Right cardiac atrium (tissue), 5 donors: ENCODE data around the gene PDCD1LG2. TPM values are rescaled to one million over a fixed set of nuclear protein-coding genes. Genes with fewer than 3 reads are reported as not detected.

Experiments used
- ATAC-seq, 2 donors: fragments of 200-7000 bp; cut with Tn5 transposase; one replicate each; pipeline versions ENCODE4 v1.8.0 to v1.9.1; 2020; ENCODE audit warnings: moderate library complexity in 2 of 2, mild to moderate bottlenecking in 1 of 2
- DNase-seq, 3 donors: peaks; one replicate each; pipeline ENCODE4 v3.0.0-alpha.2; 2020
- H3K27ac ChIP-seq: one replicate; pipeline ENCODE4 v1.5.1; 2013; ENCODE audit warnings: mild to moderate bottlenecking, low read length, control low read depth, moderate library complexity
- H3K27me3 ChIP-seq: one replicate; pipeline ENCODE4 v1.6.1; 2013; ENCODE audit not compliant: control insufficient read depth, insufficient read depth
- H3K4me1 ChIP-seq: one replicate; pipeline ENCODE4 v1.6.1; 2013; ENCODE audit warnings: low read length; ENCODE audit not compliant: control insufficient read depth, insufficient read depth
- H3K4me3 ChIP-seq: one replicate; pipeline ENCODE4 v1.5.1; 2013; ENCODE audit warnings: low read length, control low read depth
- H3K9me3 ChIP-seq: one replicate; pipeline ENCODE4 v1.6.1; 2013; ENCODE audit warnings: low read length; ENCODE audit not compliant: control insufficient read depth
- WGBS: extraction: QIAGEN DNeasy Blood & Tissue Kit; methylation state at CpG from one replicate; pipeline ENCODE4 v1.1.7; 2013; 5-methylcytosine and 5-hydroxymethylcytosine counted together
- intact Hi-C, 4 donors: fragments of 100-400 bp; cut with DNase I; formaldehyde crosslinking; loops; one replicate each; pipeline versions ENCODE4 v1.11.0 to v1.14.0; 2022 to 2023
- polyA plus RNA-seq: library from polyadenylated mRNA; stranded (reverse); fragments of 200-250 nt; gene quantifications from one replicate; pipeline ENCODE4 v1.2.3, GENCODE V29; 2013
- total RNA-seq, 4 donors: library from RNA; stranded (reverse); fragmentation: NEBNext Ultra II Directional; extraction: Animal tissue kit (Norgen Biotek cat#: 25700); gene quantifications; one replicate each; pipeline ENCODE4 v1.2.1, GENCODE V29; 2021
- donor health status: healthy with polysubstance abuse.
- donor health status: DM: no; HTN: yes; CAD: no.
- donor health status: DM: no; HTN: no; CAD: no.
- donor health status: DM: no; HTN: yes; CAD: no; lungs with severe emphysema.
- donor health status: DM: yes; HTN: yes; CAD: no.

The PDCD1LG2 gene
- total and polyA plus RNA-seq, 5 donors, result 1.8 to 3.3 (median 2.4) TPM

DNA sequence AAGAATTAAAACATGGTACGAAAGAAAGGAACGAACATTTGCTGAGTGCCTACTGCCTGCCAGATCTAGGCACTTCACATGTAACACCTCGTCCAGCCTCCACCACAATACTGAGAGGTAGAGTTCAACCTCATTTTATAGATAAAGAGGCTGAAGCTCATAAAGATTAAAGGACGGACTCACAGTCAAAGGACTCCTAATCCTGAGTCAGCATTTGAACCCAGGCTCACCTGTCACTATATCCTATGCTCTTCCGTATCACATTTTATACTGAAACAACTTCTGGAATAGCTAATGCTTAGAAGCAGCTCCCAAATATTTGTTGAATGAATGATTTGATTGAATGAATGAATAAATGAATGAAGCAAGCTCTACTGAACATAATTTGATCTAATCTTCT lies 22.5 kb downstream of the PDCD1LG2 start:
- DNase-seq, result no peak
- no peaks in the 10 kb centered on the region for H3K4me1 ChIP-seq
- intact Hi-C loops, result no loop called here
- H3K27ac ChIP-seq, result no peak overlapping the region
- H3K4me3 ChIP-seq, result no peak overlapping the region
- WGBS, result 75% methylated on average over 5 of the region's 5 CpGs
- no peaks in the 10 kb centered on the region for H3K27me3 ChIP-seq
- no peak for ATAC-seq
- H3K9me3 ChIP-seq, result no peaks in the 10 kb centered on the region

DNA sequence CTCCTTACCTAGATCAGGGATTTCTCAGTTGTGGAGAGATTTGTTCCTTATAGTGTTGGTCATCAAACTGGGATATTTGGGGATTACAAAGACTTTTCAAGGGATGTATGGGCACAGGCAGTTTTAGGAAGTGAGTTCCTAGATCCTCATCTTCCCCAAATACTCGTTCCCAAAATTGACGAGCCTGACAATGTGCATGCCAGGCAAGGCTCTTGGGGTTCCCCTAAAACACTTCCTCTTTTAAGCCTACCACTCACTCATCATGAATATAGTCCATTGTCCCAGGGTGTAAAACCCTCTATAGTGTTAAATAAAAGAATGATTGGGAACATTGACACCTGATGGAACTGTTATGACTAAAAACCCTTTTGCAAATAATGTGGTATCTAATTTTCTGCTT lies 26.4 kb downstream of the PDCD1LG2 start:
- no peaks in the 10 kb centered on the region for H3K4me1 ChIP-seq
- no peaks in the 10 kb centered on the region for H3K27me3 ChIP-seq
- H3K4me3 ChIP-seq, result no peak overlapping the region
- H3K9me3 ChIP-seq, result no peaks in the 10 kb centered on the region
- 81% methylated on average over 2 of the region's 2 CpGs for WGBS
- no peak overlapping the region for H3K27ac ChIP-seq
- DNase-seq, result no peak
- peak in 1 of 2 donors; percentile 21 for ATAC-seq
- intact Hi-C loops, result no loop called here

DNA sequence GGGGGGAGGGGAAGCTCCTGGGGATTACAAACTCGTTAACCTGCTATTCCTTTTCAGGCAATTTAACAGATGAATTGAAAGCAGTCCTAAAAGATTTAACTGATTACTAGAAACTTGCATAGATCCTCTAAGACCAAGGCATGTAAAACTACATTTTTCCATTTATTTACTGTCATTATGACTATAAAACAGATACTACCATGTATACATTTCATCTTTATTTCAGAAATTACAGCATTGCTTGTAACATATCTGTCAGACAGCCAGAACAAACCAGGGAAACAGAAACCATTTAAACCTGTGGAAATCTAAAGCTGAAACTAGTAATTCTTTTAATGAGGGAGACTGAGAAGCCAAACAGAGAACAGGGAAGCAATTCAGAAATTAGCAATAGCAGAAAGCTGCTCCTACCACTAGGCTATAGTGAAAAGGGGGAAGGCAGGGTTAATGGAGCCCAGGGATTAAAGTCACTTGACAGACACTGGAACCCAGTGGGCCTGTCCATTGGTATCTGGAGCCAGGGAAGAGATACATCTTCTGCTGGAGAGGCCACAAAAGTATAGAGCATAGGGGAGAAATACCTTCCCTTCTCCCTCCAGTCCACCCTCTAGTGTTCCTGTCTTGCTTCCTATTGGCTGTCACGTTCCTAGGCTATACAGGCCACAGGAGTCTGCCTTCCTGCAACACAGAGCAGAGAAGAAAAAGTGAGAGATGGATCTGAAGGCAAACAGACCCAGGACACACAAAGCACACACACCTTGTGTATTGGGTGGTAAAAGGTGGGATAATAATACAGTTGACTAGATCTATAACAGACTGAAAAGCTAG lies 33.8 kb downstream of the PDCD1LG2 start:
- WGBS, result 59% methylated on average over 2 of the region's 2 CpGs
- Histone ChIP-seq H3K4me3 (no peak overlapping the region), H3K4me1 (no peaks in the 10 kb centered on the region), H3K9me3 (no peaks in the 10 kb centered on the region), H3K27me3 (no peaks in the 10 kb centered on the region), H3K27ac (no peak overlapping the region)
- ATAC-seq (no peak), DNase-seq (no peak)
- intact Hi-C loops, result loop anchor here in 1 of 4 donors (10.0 kb wide), 1 partner anchor 59 kb away; no protein-coding TSS in a partner anchor

DNA sequence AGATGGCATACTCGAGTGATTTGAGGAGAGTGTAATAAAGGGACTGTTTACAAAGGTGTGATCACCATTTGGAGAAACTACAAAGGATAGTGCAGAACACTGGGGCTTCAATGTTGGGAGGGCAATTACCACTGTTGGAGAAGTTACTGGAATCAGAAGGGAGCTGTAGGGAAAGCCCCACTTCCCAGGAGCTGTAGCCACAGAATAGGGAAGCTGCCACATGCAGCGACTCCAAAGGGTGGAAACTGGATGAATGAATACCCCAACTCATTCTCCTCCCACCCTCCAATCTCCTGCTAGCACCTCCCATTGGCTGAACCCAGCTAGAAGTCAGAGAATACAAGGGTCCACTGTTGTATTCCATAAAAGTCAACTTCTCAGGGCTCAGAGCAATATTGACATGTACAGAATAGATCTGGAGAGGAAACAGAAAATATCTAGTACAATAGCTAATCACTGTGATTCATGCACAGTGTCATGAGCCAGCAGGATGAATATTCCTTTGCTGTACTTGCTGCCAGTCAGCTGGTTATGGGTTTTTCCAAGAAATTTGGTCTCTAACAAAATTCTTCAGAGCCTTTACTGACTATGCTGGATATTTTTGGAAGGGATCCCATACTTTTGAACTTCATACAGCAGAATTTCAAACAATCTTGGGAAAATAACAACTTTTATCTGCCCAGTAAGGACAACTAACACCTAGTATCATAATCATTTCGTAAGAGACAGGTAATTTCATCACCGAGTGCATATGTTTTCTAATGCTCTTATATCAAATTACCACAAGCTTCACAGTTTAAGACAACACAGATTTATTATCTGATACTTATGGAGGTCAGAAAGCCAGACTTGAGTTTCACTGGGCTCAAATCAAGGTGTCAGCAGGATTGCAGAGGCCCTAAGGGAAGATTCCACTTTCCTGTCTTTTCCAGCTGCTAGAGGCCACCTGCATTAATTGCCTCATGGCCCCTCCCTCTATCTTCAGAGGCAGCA lies 39.6 kb downstream of the PDCD1LG2 start:
- intact Hi-C loops, result loop anchor here in 1 of 4 donors (10.0 kb wide), 1 partner anchor 65 kb away; no protein-coding TSS in a partner anchor
- no peak for DNase-seq
- H3K9me3 ChIP-seq, result no peaks in the 10 kb centered on the region
- H3K4me3 ChIP-seq, result no peak overlapping the region
- H3K4me1 ChIP-seq, result peaks cover 2% of the 10 kb centered on the region
- no peak for ATAC-seq
- H3K27me3 ChIP-seq, result no peaks in the 10 kb centered on the region
- 71% methylated on average over 4 of the region's 4 CpGs for WGBS
- no peak overlapping the region for H3K27ac ChIP-seq

DNA sequence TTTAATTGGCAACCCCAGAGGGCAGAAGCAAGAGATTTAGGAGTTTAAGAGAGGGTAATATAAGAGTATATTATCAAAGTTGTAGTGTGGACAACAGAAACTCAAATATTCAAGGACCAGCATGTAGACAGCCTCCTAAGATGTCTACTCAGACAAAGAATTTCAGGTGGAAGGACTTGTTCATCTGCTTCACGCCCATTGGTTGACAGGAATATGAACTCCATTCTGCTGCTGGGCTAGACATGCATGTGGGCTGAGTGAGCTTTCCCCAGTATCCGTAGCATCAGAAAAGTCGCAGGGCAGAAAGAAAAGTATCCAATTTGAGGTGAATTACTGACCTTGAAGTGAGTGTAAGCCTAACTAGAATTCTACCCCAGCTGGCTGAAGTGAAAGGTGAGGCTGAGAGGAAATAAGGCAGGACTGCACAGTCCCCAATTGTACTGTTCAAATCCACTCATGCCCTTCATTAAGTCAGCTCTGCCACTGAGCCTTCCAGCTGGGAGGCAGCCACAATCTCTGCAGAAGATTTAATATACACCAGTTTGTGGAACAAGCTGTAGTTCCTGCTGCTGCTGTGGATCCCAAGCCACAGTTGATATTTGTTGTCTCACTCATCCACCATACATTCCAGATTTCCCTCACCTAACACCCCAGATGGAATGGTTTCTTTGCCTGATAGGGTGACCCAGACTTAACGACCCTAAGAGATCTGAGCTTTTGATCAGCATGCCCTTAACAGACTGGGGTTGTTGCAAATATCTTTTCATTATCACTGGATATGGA lies 41.2 kb downstream of the PDCD1LG2 start:
- intact Hi-C loops, result no loop called here
- no peak overlapping the region for H3K4me3 ChIP-seq
- H3K4me1 ChIP-seq, result peaks cover 2% of the 10 kb centered on the region
- no peaks in the 10 kb centered on the region for H3K9me3 ChIP-seq
- DNase-seq, result no peak
- WGBS, result 91% methylated on average over 4 of the region's 4 CpGs
- no peaks in the 10 kb centered on the region for H3K27me3 ChIP-seq
- ATAC-seq, result no peak
- H3K27ac ChIP-seq, result no peak overlapping the region

DNA sequence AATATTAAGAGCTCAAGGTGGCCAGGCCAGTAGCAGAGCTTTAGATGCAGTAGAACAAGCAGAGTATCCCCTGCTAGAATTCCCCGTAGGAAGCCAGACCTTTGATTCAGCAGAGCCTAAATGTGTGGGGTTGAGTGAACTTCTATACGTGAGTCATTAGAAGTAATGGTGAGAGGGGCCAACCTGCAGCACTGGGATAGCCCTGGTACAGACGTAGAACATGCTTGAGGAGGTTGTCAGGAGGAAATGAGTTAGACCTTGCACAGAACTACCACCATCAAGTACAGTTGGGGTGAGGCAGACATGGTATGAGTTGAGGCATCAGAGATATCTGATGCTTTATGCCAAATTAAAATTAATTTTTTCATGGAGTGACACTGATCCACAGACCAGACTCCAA lies 42.0 kb downstream of the PDCD1LG2 start:
- Histone ChIP-seq H3K9me3 (no peaks in the 10 kb centered on the region), H3K4me3 (no peak overlapping the region), H3K27ac (no peak overlapping the region), H3K4me1 (peaks cover 3% of the 10 kb centered on the region), H3K27me3 (no peaks in the 10 kb centered on the region)
- no peak for ATAC-seq
- DNase-seq, result no peak
- intact Hi-C loops, result no loop called here
- WGBS, result 95% methylated on average over 3 of the region's 3 CpGs

DNA sequence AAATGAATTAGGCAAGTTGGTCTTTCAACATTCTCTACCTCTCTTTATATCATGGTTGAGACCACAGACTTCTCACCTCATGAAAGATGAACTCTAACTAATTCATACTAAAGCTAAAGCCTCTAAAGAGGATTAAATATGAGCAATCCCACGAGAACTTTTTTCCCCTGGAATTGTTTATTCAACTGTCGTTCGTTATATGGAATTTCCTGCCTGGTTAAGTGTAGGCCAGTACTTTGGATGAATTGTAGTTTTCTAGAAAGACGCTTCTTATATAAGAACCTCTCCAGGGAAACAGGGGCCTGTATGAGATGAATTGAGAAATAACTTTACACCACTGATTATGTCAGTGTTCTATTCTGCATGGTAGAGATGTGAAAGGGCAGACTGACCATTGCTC lies 42.9 kb downstream of the PDCD1LG2 start:
- H3K9me3 ChIP-seq, result no peaks in the 10 kb centered on the region
- H3K27ac ChIP-seq, result no peak overlapping the region
- peaks cover 5% of the 10 kb centered on the region for H3K4me1 ChIP-seq
- no peaks in the 10 kb centered on the region for H3K27me3 ChIP-seq
- ATAC-seq (no peak), DNase-seq (no peak)
- intact Hi-C loops, result no loop called here
- 53% methylated on average over 4 of the region's 4 CpGs for WGBS
- H3K4me3 ChIP-seq, result no peak overlapping the region

DNA sequence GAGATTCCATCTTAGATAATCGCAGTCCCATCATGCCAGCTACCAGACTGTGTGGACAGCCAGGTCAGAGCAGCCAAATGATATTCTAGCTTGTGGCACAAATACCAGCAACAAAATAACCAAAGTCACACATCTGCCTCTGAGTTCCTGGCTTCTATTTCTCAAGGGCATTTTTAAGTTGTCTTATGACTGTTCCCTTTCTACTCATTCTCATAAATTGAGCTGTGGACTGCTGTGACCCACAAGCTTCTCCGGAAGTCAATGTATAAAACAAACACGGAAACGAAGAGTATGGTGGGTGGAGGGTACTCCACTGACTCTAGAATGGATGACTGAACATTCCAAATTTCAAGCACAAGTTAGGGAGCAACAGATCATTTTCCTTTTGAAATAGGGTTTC lies 43.9 kb downstream of the PDCD1LG2 start:
- intact Hi-C loops, result no loop called here
- 88% methylated on average over 4 of the region's 4 CpGs for WGBS
- no peak overlapping the region for H3K27ac ChIP-seq
- no peak overlapping the region for H3K4me3 ChIP-seq
- ATAC-seq, result no peak
- peaks cover 5% of the 10 kb centered on the region for H3K4me1 ChIP-seq
- no peaks in the 10 kb centered on the region for H3K27me3 ChIP-seq
- H3K9me3 ChIP-seq, result no peaks in the 10 kb centered on the region
- DNase-seq, result no peak

DNA sequence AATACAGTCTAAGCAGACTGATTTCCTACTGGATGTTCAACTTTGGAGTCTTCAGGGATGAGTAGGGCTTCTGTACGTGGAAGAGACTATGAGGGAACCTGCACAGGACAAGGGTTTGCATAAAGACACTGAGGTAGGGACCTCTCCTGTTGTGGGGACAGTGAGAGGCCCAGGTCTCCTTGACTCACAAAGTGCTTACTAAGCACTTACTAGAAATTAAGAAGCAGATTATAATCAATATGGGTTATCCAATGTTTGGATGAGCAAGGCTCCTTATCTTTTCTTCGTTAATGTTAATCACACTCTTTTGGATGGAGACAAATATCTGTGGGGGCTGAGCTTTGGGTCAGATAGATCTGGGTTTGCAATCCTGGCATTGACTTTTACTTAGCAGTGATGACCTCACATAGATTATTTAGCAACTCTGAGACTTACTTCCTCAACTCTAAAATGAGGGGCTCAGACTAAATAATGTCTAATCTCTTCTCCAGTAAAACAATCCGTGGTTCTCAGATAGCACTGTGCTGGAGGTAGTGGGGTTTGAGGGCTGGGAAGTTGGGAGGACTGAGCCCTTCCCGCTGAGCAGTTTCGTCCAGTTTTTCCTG lies 45.9 kb downstream of the PDCD1LG2 start:
- WGBS, result 78% methylated on average over 5 of the region's 5 CpGs
- DNase-seq (no peak), ATAC-seq (no peak)
- Histone ChIP-seq H3K9me3 (no peaks in the 10 kb centered on the region), H3K4me1 (peaks cover 3% of the 10 kb centered on the region), H3K27ac (no peak overlapping the region), H3K27me3 (no peaks in the 10 kb centered on the region), H3K4me3 (no peak overlapping the region)
- intact Hi-C loops, result no loop called here
